IPS DF 19.7 (cell line): ENCODE results near the gene SCFD2.
"Not testable (repeated sequence)": the region's sequence is repeated elsewhere in the genome, so short reads cannot be mapped to it uniquely, and the experiment has no call there.

Experiments used
- DNase-seq: peaks from one replicate; pipeline ENCODE4 v3.0.0-alpha.2; 2013; ENCODE audit warnings: low read depth, low spot score

The SCFD2 gene

GRCh38 chr4:53238352-53238751 is 127.5 kb downstream of the SCFD2 start:
- DNase-seq, result not testable (repeated sequence)

- not testable (repeated sequence) for DNase-seq
Observed at GRCh38 chr4:53237811-53238210, 128.1 kb downstream of the SCFD2 start.

- DNase-seq, result not testable (repeated sequence)
Observed at GRCh38 chr4:53236624-53237023, 129.2 kb downstream of the SCFD2 start.

GRCh38 chr4:53235547-53235946 is 130.3 kb downstream of the SCFD2 start:
- DNase-seq, result no peak

GRCh38 chr4:53234669-53235068 is 131.2 kb downstream of the SCFD2 start:
- no peak for DNase-seq

- DNase-seq, result no peak
Observed at GRCh38 chr4:53234111-53234510, 131.8 kb downstream of the SCFD2 start.

GRCh38 chr4:53233114-53233795 is 132.6 kb downstream of the SCFD2 start:
- DNase-seq, result no peak

GRCh38 chr4:53232371-53232770 is 133.5 kb downstream of the SCFD2 start:
- no peak for DNase-seq

GRCh38 chr4:53228036-53228435 is 137.8 kb downstream of the SCFD2 start:
- no peak for DNase-seq

GRCh38 chr4:53227451-53227850 is 138.4 kb downstream of the SCFD2 start:
- DNase-seq, result no peak

GRCh38 chr4:53221832-53222480 is 143.9 kb downstream of the SCFD2 start:
- DNase-seq, result no peak

GRCh38 chr4:53219148-53219547 is 146.7 kb downstream of the SCFD2 start:
- DNase-seq, result not testable (repeated sequence)

- no peak for DNase-seq
Observed at GRCh38 chr4:53208753-53209152, 157.1 kb downstream of the SCFD2 start.

GRCh38 chr4:53205970-53206369 is 159.9 kb downstream of the SCFD2 start:
- no peak for DNase-seq

- DNase-seq, result no peak
Observed at GRCh38 chr4:53199356-53199755, 166.5 kb downstream of the SCFD2 start.

- no peak for DNase-seq
Observed at GRCh38 chr4:53197772-53198142, 168.1 kb downstream of the SCFD2 start.

- peak; percentile 12 for DNase-seq
Observed at GRCh38 chr4:53196882-53197771, 168.7 kb downstream of the SCFD2 start.

- no peak for DNase-seq
Observed at GRCh38 chr4:53195815-53196661, 169.8 kb downstream of the SCFD2 start.

- no peak for DNase-seq
Observed at GRCh38 chr4:53194727-53195126, 171.1 kb downstream of the SCFD2 start.

- no peak for DNase-seq
Observed at GRCh38 chr4:53193111-53193510, 172.8 kb downstream of the SCFD2 start.

GRCh38 chr4:53192496-53192895 is 173.4 kb downstream of the SCFD2 start:
- DNase-seq, result no peak

GRCh38 chr4:53191997-53192396 is 173.9 kb downstream of the SCFD2 start:
- no peak for DNase-seq
